T1000 (cell line): ENCODE measurements around the gene OLFML3.
"Not testable (repeated sequence)": the region's sequence is repeated elsewhere in the genome, so short reads cannot be mapped to it uniquely, and the experiment has no call there.

Source experiments
- DNase-seq: peaks from one replicate; lab custom pipeline; 2025; ENCODE audit warnings: mixed read lengths; lab: John Stamatoyannopoulos, UW

The OLFML3 gene

DNA sequence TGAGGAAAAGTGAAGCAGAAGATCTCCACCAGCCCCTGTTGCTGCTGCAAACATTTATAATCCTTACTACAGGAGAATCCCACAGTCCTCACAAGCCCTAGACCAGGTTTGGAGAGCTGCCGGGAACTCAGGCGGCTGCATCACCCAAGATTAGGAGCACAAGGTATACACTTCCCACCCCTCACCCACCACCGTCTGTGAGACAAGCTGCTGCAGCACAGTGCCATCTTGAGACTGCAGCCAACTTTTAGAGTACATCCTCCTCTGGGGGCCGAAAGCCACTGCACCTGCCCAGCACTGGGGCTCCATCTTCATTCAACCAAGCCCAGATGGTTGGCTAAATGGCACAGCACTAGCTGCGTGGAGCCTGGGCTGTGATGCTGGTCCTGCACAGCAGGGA, 13.8 kb downstream of the OLFML3 start:
- DNase-seq, result no peak

DNA sequence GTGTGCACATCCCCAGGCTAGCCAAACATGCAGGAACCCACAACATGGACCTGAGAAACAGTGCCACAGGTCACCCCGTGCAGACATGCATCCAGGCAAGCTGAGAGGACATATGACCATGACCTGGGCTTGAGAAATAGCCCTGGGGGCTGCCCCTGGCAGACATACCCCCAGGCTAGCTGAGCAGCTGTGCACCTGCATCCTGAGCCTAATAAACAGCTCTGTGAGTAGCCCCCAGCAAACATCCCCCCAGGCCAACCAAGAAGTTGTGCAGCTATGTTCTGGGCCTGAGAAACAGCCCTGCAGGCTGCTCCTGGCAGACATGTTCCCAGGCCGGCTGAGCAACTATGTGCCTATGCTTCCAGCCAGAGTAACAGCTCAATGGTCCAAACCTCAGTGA, 14.5 kb downstream of the OLFML3 start:
- no peak for DNase-seq

DNA sequence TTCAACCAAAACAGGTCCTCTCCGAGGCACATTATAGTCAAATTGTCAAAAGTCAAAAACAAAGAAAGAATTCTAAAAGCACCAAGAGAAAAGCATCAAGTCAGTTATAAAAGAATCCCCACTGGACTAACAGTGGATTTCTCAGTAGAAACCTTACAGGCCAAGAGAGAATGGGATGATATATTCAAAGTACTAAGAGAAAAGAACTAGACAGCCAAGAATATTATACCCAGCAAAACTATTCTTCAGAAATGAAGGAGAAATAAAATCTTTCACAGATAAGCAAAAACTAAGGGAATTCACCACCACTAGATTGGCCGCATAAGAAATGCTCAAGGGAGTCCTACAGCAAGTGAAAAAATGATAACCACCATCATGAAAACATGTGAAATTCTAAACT, 16.1 kb downstream of the OLFML3 start:
- no peak for DNase-seq

DNA sequence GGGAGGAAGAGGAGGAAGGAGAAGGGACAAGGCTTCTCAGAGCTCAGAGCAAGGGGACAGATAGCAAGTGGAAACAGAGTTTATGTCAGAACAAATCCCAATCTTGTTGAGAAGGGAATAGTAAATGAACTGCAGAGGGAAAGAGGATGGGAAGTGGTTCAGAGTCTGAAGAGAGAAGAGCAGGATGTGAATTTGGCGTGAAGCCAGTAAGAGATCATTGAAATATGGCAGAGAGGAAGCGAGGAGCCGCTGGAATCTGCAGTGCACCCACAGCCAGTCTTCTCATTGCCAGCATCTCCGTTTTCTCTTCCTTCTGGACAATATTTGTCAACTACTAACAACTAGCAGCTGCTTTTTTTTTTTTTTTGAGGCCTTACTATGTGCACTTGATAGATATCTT, 19.1 kb downstream of the OLFML3 start:
- no peak for DNase-seq

GRCh38 chr1:113999233-113999632, 20.0 kb downstream of the OLFML3 start:
- DNase-seq, result no peak

DNA sequence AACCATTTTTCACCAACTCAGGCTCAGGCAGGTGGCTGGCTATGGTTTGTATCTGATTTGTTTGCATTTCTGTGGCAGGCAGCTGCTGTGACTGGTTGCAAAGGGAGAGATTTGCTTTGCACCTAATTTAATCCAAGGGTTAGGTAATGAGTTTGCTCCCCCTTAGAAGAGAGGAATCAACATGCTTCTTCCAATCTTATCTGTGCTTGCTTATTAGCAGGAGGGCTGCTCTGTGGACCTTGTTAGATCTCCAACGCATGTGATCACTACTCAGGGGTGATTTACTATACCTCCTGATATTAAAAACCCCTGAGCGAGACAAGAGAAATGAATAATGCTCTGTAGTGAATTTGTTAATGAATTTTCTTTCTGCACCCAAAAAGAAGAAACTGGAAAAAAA, 20.5 kb downstream of the OLFML3 start:
- no peak for DNase-seq

DNA sequence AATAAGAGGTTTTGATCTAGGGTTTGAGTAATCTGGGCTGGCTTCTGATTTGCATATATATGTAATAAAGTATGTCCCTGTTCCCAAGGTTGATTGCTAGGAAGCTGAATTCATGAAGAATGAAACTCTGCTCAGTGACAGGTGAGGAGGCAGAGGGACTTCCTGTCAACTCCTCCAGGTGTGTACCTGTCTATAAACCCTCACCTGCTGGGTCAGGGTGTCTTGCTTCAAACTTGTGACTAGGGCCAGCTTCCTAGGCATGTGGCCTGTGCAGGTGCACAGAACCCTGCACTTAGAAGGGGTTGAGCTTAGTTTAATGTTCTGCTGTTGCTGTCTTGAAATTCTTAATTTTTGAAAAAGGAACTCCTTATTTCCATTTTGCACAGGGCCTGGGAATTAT, 21.1 kb downstream of the OLFML3 start:
- no peak for DNase-seq

- DNase-seq, result no peak
Measured at GRCh38 chr1:114002492-114003239, 23.4 kb downstream of the OLFML3 start.

DNA sequence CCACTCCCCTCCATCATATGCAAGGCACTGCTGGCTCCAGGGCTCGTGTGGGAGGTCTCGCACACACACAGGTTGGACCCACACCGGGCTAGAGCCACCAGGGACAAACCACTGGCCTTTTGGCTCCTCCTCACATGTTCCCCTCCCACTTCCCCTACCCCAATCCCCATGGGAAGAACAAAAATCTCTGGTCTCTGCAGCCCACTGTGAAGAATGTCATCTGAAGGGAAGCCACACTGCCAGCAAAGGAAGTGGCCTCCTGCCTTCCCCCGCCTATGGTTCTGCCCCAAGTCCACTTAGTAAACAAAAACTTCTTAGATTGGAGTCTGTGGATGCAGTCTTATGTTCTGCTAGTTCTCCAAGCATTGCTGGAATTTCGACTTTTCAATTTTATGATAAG, 24.2 kb downstream of the OLFML3 start:
- DNase-seq, result no peak

DNA sequence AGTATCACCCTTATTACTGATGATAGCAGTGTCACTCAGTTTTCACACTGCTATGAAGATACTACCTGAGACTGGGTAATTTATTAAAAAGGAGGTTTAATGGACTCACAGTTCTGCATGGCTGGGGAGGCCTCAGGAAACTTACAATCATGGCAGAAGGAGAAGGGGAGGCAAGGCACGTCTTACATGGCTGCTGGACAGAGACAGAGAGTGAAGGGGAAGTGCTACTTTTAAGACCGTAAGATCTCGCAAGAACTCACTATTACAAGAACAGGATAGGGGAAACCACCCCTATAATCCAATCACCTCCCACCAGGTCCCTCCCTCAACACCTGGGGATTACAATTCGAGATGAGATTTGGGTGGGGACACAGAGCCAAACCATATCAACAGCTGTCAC, 27.6 kb downstream of the OLFML3 start:
- not testable (repeated sequence) for DNase-seq

DNA sequence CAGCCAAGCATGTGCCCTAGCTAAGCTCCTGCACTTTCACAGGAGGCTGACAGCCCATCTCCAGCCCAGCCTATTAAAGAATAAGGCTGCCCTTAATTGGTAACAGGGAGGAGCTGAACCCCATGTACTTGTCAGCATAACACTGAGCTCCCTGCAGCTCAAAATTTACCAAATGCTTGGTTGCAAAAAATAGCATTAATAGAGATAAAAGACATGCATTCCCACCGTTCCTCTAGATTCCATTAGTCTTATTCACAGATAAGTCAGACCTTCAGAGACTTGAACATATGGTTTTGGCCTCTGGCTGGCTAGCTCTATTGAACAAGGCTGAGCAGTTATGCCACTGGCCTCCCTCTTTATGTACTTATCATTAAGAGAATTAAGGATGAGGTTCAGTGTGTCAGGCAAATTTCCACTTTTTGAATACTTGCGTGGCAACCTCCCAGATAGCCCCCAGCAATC, 29.2 kb downstream of the OLFML3 start:
- no peak for DNase-seq

- no peak for DNase-seq
Measured at GRCh38 chr1:114008993-114009392, 29.7 kb downstream of the OLFML3 start.

GRCh38 chr1:114009393-114009792, 30.1 kb downstream of the OLFML3 start:
- DNase-seq, result no peak

DNA sequence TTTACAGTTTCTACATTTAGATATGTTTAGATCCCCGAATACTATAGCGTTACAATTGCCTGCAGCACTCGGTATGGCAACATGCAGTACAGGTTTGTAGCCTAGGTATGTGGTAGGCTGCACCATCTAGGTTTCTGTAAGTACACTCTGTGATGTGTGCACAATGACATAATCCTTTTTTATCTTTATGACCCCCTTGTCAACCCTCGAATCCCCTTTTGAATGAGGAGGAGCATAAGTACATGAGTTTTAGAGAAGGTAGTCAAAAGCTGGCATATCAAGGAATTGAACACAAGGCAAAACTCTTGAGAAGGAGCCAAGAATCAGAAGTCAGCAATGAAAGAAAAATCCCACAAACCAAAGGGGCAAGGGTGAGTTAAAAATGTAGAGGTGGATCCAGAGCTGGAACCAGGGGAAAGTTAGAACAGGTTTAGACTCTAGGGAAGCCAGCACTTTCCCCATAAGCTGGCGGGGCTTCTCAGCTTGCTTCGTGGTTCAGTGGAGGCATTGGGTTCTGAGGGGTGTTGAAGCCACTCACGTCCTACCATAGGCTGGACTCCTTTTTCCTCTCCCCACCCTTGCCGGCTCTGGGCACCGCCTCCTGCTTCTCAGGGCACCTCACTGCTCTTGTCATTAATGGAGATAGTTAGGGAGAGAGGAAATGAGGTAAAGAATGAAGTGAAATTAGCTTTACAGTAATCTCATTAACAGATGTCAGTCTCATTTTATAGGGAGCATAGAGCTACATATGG, 31.3 kb downstream of the OLFML3 start:
- no peak for DNase-seq

DNA sequence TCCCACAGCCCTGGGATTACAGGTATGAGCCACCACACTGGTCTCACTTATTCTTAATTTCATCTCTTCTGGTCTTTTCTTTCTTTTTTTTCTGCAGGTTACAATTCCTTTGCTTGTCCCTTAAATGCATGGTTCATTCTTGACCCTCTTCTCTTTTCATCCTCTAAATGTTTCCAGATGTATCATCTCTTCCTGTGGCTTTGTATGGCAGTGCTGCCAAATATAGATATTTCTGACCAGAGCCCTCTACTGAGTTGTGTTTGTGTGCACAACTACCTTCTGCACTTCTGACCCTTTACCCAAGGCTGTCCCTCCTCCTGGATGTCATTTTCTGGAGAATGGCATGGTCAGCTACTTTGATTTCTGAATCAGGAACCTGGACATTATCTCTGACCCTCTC, 32.5 kb downstream of the OLFML3 start:
- DNase-seq, result no peak

DNA sequence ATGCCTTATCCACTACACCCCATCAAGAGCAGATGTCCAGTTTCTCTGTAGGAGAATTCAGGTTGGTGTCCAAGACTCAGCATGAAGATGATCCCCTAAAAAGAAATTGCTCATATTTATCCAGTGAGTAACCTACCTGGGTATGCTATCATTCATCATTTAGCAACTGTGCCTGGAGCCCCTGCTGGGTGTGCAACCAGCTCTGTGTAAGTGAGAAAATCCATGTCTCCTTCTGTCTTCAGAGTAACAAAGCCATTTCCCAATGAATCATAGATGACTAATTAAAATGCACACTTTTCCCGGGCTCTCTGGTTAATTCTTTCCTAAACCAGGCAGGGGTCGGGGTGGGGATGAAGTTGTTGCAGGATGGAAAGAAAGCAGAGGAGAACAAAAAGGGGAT, 35.8 kb downstream of the OLFML3 start:
- DNase-seq, result peak; percentile 3

GRCh38 chr1:114019724-114020123, 40.5 kb downstream of the OLFML3 start:
- not testable (repeated sequence) for DNase-seq

DNA sequence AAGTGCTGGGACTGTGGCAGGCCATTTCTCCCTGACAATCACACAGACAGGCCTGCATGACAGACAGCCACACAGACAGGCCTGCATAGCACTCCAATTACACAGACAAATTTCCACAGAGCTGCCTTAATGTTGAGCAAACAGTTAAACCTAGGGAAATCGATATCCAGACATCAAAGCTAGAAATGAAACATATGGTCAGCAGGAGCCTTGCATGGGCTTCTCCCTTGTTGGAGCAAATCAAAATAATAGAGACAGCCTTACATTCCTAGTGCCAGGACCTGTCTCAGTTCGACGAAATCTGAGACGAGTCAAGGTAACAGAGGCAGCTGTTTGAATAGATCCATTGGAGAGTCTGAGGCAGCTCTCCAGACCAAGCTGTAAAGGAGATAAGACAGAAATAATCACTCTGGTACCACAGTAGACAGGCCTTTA, 42.4 kb downstream of the OLFML3 start:
- no peak for DNase-seq

DNA sequence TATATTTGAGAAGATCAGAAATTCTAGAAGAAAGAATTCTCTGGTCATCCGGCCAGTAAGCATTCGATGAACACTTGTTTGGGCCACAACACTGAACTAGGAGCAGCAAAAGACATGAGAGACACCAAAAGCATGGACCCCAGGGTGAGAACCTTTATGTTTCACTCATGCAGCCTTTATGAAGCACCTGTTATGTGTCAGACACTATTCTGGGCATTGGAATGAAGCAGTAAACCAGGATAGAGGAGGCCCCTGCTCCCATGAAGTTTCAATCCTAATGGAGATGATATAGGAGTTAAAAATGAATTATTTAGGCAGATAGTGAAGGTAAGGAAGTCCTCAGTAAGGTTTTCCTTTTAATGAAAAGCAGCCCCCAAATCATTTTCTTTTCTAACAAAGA, 43.6 kb downstream of the OLFML3 start:
- no peak for DNase-seq

GRCh38 chr1:114023377-114023776, 44.1 kb downstream of the OLFML3 start:
- DNase-seq, result no peak

- no peak for DNase-seq
Measured at GRCh38 chr1:114024049-114024448, 44.8 kb downstream of the OLFML3 start.

- DNase-seq, result no peak
Measured at GRCh38 chr1:114025609-114026401, 46.5 kb downstream of the OLFML3 start.

DNA sequence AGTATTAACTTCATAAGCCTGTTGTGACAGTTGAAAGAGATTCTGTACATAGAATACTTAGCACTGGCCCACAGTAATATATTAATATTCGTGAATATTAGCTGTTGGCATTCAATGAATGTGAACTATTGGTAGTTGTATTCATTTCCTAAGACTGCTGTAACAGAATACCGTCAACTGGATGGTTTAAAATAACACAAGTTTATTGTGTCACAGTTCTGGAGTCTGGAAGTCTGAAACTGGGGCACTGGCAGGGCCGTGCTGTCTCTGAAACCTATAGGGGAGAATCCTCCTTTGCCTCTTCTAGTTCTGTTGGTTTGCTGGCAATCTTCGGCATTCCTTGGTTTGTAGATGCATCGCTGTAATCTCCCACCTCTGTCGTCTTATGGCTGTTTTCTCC, 47.5 kb downstream of the OLFML3 start:
- no peak for DNase-seq
